ENCODE results near the gene PHACTR2. TPM values are rescaled to one million over a fixed set of nuclear protein-coding genes. Genes with fewer than 3 reads are reported as not detected.
A peak's percentile ranks its signal among the peaks of the same experiment; 100 is the strongest.

Gene PHACTR2
- total RNA-seq, 1 experiment from 2014 or later: 20.7 TPM

GRCh38 chr6:143839196-143839595 is 161.4 kb downstream of the PHACTR2 start:
- Mint-ChIP-seq H3K9me3 (ENCODE audit: low read depth, unreplicated experiment) (no peaks in the 10 kb centered on the region), H3K27ac (ENCODE audit: unreplicated experiment) (no peak overlapping the region), H3K4me1 (ENCODE audit: low read depth, unreplicated experiment) (no peaks in the 10 kb centered on the region), H3K27me3 (ENCODE audit: unreplicated experiment) (no peaks in the 10 kb centered on the region), H3K36me3 (ENCODE audit: insufficient read depth, unreplicated experiment) (peaks cover 16% of the 10 kb centered on the region), H3K4me3 (ENCODE audit: low read depth, unreplicated experiment) (no peak overlapping the region)
- TF ChIP-seq CTCF (IDR thresholded peaks at IDR 0.05; ENCODE audit: unreplicated experiment): no peak
- CTCF ChIA-PET: no interaction called here
- BruUV-seq (replicated peaks): no TSS peak
- intact Hi-C loops (cut with micrococcal nuclease; ENCODE audit: unreplicated experiment): no loop called here
- no peak for DNase-seq

GRCh38 chr6:143840595-143841265 is 163.0 kb downstream of the PHACTR2 start:
- intact Hi-C loops (cut with micrococcal nuclease; ENCODE audit: unreplicated experiment): loop anchor here (10.0 kb wide), 1 partner anchor 266 kb away; no protein-coding TSS in a partner anchor
- no peak for DNase-seq
- H3K27me3 Mint-ChIP-seq (ENCODE audit: unreplicated experiment): no peaks in the 10 kb centered on the region
- H3K9me3 Mint-ChIP-seq (ENCODE audit: low read depth, unreplicated experiment): no peaks in the 10 kb centered on the region
- H3K27ac Mint-ChIP-seq (ENCODE audit: unreplicated experiment): no peak overlapping the region
- H3K4me3 Mint-ChIP-seq (ENCODE audit: low read depth, unreplicated experiment): no peak overlapping the region
- H3K36me3 Mint-ChIP-seq (ENCODE audit: insufficient read depth, unreplicated experiment): peaks cover 16% of the 10 kb centered on the region
- BruUV-seq (replicated peaks): no TSS peak
- CTCF ChIA-PET: no interaction called here
- H3K4me1 Mint-ChIP-seq (ENCODE audit: low read depth, unreplicated experiment): no peaks in the 10 kb centered on the region
- no peak for TF ChIP-seq CTCF (IDR thresholded peaks at IDR 0.05; ENCODE audit: unreplicated experiment)

GRCh38 chr6:143842461-143842901 is 164.7 kb downstream of the PHACTR2 start:
- Mint-ChIP-seq H3K27me3 (ENCODE audit: unreplicated experiment) (no peaks in the 10 kb centered on the region), H3K9me3 (ENCODE audit: low read depth, unreplicated experiment) (no peaks in the 10 kb centered on the region), H3K27ac (ENCODE audit: unreplicated experiment) (peak overlapping the region; percentile 66), H3K36me3 (ENCODE audit: insufficient read depth, unreplicated experiment) (peaks cover 20% of the 10 kb centered on the region), H3K4me3 (ENCODE audit: low read depth, unreplicated experiment) (peak overlapping the region; percentile 82), H3K4me1 (ENCODE audit: low read depth, unreplicated experiment) (no peaks in the 10 kb centered on the region)
- no peak for TF ChIP-seq CTCF (IDR thresholded peaks at IDR 0.05; ENCODE audit: unreplicated experiment)
- TSS peak; percentile 98 for BruUV-seq (replicated peaks)
- DNase-seq: no peak
- CTCF ChIA-PET: interaction anchor here (1.8 kb wide), 1 partner anchor 267 kb away, joined by 8 read pairs; no protein-coding TSS in a partner anchor
- intact Hi-C loops (cut with micrococcal nuclease; ENCODE audit: unreplicated experiment): loop anchor here (10.0 kb wide), 1 partner anchor 268 kb away; no protein-coding TSS in a partner anchor

GRCh38 chr6:143842902-143843676 is 165.3 kb downstream of the PHACTR2 start, which contains the start of gene LTV1:
Gene LTV1 (plus strand): TSS chr6:143843338. CDS start chr6:143843478, 140 bp downstream.
- Mint-ChIP-seq H3K36me3 (ENCODE audit: insufficient read depth, unreplicated experiment) (peaks cover 20% of the 10 kb centered on the region), H3K27ac (ENCODE audit: unreplicated experiment) (peak within 1 kb of the TSS; percentile 66), H3K4me3 (ENCODE audit: low read depth, unreplicated experiment) (peak within 1 kb of the TSS; percentile 82), H3K27me3 (ENCODE audit: unreplicated experiment) (no peaks in the 10 kb centered on the region), H3K4me1 (ENCODE audit: low read depth, unreplicated experiment) (no peaks in the 10 kb centered on the region), H3K9me3 (ENCODE audit: low read depth, unreplicated experiment) (no peaks in the 10 kb centered on the region)
- CTCF ChIA-PET: interaction anchor here (0.5 to 1.8 kb wide), 2 partner anchors 86 to 268 kb away, joined by 3 to 8 read pairs; no protein-coding TSS in a partner anchor
- no peak for TF ChIP-seq CTCF (IDR thresholded peaks at IDR 0.05; ENCODE audit: unreplicated experiment)
- peak; percentile 92 for DNase-seq
- no TSS peak for BruUV-seq (replicated peaks)
- intact Hi-C loops (cut with micrococcal nuclease; ENCODE audit: unreplicated experiment): loop anchor here (10.0 kb wide), 1 partner anchor 268 kb away; no protein-coding TSS in a partner anchor

All from Calu3 (cell line).